ENCODE data around the gene PACSIN3. TPM values are rescaled to one million over a fixed set of nuclear protein-coding genes. Genes with fewer than 3 reads are reported as not detected.

The PACSIN3 gene
- polyA plus RNA-seq, 1 experiment = 15.3 TPM

GRCh38 chr11:47177846-47178245 lies 8.4 kb downstream of the PACSIN3 start:
- peak overlapping the region; percentile 57 for H3K27ac ChIP-seq (ENCODE audit: low read depth, low read length)
- H3K9me3 ChIP-seq (ENCODE audit: control insufficient read depth, insufficient read depth, low read length) = no peaks in the 10 kb centered on the region; the same call in 1 of the 2 replicates
- ChIA-PET POLR2A (interaction anchor here (1.9 kb wide), 1 partner anchor 37 kb away, joined by 8 read pairs; the partner anchor contains the start of gene DDB2), CTCF (interaction anchor here (0.6 to 3.6 kb wide), 11 partner anchors 9 to 262 kb away, joined by 3 to 48 read pairs (median 6); partner anchors contain the start of genes ACP2 and NR1H3)
- TF ChIP-seq CTCF (IDR thresholded peaks at IDR 0.05; ENCODE audit: low read depth, low read length) = no peak
- DNase-seq (ENCODE audit: low read depth, low spot score) = no peak
- no peak overlapping the region for H3K4me3 ChIP-seq (ENCODE audit: low read depth, low read length)
- H3K27me3 ChIP-seq (ENCODE audit: control insufficient read depth, insufficient read depth, low read length) = no peaks in the 10 kb centered on the region

- POLR2A ChIA-PET = interaction anchor here (1.9 kb wide), 1 partner anchor 37 kb away, joined by 8 read pairs; the partner anchor contains the start of gene DDB2
- peak; percentile 45 for DNase-seq (ENCODE audit: low read depth, low spot score)
- H3K27ac ChIP-seq (ENCODE audit: low read depth, low read length) = peak overlapping the region; percentile 89
- CTCF ChIA-PET = interaction anchor here (0.6 to 3.6 kb wide), 11 partner anchors 10 to 261 kb away, joined by 3 to 48 read pairs (median 6); partner anchors contain the start of genes ACP2 and NR1H3
- H3K9me3 ChIP-seq (ENCODE audit: control insufficient read depth, insufficient read depth, low read length) = no peaks in the 10 kb centered on the region; the same call in 1 of the 2 replicates
- H3K27me3 ChIP-seq (ENCODE audit: control insufficient read depth, insufficient read depth, low read length) = no peaks in the 10 kb centered on the region
- peak overlapping the region; percentile 68 for H3K4me3 ChIP-seq (ENCODE audit: low read depth, low read length)
- TF ChIP-seq CTCF (IDR thresholded peaks at IDR 0.05; ENCODE audit: low read depth, low read length) = peak; percentile 68
Measured at GRCh38 chr11:47177229-47177845, 8.9 kb downstream of the PACSIN3 start.

GRCh38 chr11:47176328-47177228 lies 9.7 kb downstream of the PACSIN3 start, which contains the start of gene ARFGAP2:
ARFGAP2 (minus strand) TSS chr11:47176879; CDS start chr11:47176853, 26 bp downstream.
- POLR2A ChIA-PET = interaction anchor here (1.9 kb wide), 1 partner anchor 38 kb away, joined by 8 read pairs; the partner anchor contains the start of gene DDB2
- CTCF ChIA-PET = interaction anchor here (0.7 to 3.6 kb wide), 7 partner anchors 9 to 178 kb away, joined by 4 to 48 read pairs (median 8); partner anchors contain the start of gene NR1H3
- Histone ChIP-seq H3K27me3 (ENCODE audit: control insufficient read depth, insufficient read depth, low read length) (no peaks in the 10 kb centered on the region), H3K9me3 (ENCODE audit: control insufficient read depth, insufficient read depth, low read length) (no peaks in the 10 kb centered on the region; the same call in 1 of the 2 replicates), H3K4me3 (ENCODE audit: low read depth, low read length) (peak within 1 kb of the TSS; percentile 98), H3K27ac (ENCODE audit: low read depth, low read length) (peak within 1 kb of the TSS; percentile 89)
- TF ChIP-seq CTCF (IDR thresholded peaks at IDR 0.05; ENCODE audit: low read depth, low read length) = no peak
- DNase-seq (ENCODE audit: low read depth, low spot score) = peak; percentile 84

- CTCF ChIA-PET = interaction anchor here (1.2 to 1.8 kb wide), 2 partner anchors 84 to 179 kb away, joined by 4 to 8 read pairs; no protein-coding TSS in a partner anchor
- POLR2A ChIA-PET = interaction anchor here (0.8 kb wide), 1 partner anchor 12 kb away, joined by 3 read pairs; no protein-coding TSS in a partner anchor
- no peak for TF ChIP-seq CTCF (IDR thresholded peaks at IDR 0.05; ENCODE audit: low read depth, low read length)
- H3K9me3 ChIP-seq (ENCODE audit: control insufficient read depth, insufficient read depth, low read length) = no peaks in the 10 kb centered on the region; the same call in 1 of the 2 replicates
- no peaks in the 10 kb centered on the region for H3K27me3 ChIP-seq (ENCODE audit: control insufficient read depth, insufficient read depth, low read length)
- H3K27ac ChIP-seq (ENCODE audit: low read depth, low read length) = peak overlapping the region; percentile 87
- H3K4me3 ChIP-seq (ENCODE audit: low read depth, low read length) = peak overlapping the region; percentile 98
- no peak for DNase-seq (ENCODE audit: low read depth, low spot score)
Measured at GRCh38 chr11:47175746-47176327, 10.4 kb downstream of the PACSIN3 start.

All from AG04450 (cell line).